ENCODE data around the gene CASP2.

The CASP2 gene

DNA sequence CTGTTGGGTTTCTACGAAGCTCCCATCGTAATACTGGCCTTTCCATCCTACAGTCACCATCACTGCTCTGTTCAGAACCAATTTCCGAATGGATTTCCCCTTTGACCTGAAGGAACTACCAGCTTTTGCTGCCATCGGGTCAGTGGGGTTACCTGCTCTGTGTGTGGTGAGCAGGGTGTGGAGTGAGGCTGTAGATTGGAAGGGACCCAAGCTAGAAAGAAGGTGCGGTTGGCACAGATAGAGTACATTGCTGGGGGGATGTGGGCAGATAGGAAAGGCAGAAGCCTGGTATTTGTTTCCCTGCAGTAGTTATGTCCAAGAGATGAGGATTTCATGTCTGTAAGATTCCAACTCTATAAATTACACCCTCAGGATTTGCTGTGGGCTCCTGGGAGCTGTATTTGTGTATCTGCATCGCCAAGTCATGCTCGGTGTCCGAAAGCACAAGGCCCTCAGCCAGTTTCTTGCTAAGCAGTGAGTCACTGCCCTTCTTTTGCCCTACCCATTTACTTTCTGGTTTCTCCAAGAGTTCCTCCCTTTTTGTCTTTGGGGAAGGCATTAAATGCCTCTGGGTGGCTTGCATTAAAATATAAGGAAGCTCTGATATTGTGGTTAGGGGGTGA, 43.1 kb downstream of the CASP2 start:
- peak; percentile 70 for DNase-seq (ENCODE audit: extremely low read depth, low read depth)
- TF ChIP-seq, protein P1, sequence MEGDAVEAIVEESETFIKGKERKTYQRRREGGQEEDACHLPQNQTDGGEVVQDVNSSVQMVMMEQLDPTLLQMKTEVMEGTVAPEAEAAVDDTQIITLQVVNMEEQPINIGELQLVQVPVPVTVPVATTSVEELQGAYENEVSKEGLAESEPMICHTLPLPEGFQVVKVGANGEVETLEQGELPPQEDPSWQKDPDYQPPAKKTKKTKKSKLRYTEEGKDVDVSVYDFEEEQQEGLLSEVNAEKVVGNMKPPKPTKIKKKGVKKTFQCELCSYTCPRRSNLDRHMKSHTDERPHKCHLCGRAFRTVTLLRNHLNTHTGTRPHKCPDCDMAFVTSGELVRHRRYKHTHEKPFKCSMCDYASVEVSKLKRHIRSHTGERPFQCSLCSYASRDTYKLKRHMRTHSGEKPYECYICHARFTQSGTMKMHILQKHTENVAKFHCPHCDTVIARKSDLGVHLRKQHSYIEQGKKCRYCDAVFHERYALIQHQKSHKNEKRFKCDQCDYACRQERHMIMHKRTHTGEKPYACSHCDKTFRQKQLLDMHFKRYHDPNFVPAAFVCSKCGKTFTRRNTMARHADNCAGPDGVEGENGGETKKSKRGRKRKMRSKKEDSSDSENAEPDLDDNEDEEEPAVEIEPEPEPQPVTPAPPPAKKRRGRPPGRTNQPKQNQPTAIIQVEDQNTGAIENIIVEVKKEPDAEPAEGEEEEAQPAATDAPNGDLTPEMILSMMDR (IDR thresholded peaks at IDR 0.05; ENCODE audit: low read depth, low read length): no peak

DNA sequence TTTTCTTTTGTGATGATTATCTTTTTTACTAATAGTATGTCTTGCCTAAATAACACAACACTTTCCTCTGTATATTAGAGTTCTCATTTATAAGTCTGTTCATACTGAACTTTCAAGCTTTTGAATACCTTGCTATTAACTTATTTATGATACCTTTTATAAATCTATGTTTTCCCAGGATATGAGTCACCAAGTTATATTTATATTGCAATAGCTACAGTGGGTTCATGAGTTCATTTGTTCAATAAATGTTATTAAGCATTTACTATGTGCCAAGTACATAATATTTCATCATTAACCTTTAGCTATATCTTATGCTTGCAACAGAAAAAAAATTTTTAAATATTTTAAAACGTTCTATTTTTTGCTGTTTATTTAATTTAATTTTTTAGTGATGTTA, 46.1 kb downstream of the CASP2 start:
- no peak for DNase-seq (ENCODE audit: extremely low read depth, low read depth)
- TF ChIP-seq, protein P1 (IDR thresholded peaks at IDR 0.05; ENCODE audit: low read depth, low read length): no peak

DNA sequence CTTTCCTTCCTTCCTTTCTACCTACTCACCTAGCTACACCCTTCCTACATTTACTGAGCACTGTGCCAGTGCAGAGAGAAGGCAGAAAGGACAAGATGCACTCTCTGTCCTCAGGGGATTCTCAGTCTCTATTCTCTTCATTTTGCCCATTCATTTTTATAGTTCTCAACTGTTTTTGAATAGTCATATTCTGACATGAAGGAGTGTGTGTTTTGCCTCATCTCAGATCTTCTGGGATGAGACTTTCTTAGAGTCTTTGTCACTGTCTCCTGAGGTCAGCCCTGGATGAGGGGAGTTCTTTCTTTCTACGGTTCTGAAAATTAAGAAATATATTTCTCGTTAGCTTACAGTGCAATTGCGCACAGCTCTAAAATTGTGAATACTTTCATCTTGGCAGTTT, 49.1 kb downstream of the CASP2 start:
- no peak for DNase-seq (ENCODE audit: extremely low read depth, low read depth)
- TF ChIP-seq, protein P1 (IDR thresholded peaks at IDR 0.05; ENCODE audit: low read depth, low read length): no peak

DNA sequence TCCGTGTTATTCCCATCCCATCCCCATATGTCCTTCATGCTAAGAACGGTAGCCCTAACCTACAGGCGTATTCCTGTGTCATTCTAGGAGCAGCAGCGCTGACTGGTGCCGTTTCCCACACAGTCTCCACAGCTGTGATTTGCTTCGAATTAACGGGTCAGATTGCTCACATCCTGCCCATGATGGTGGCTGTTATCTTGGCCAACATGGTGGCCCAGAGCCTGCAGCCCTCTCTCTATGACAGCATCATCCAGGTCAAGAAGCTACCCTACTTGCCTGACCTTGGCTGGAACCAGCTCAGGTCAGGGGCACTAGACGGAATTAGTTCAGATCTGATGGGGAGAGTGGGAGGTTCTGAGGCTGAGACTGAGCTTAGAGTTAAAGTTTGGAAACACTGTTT, 53.7 kb downstream of the CASP2 start:
- DNase-seq (ENCODE audit: extremely low read depth, low read depth): no peak
- TF ChIP-seq, protein P1 (IDR thresholded peaks at IDR 0.05; ENCODE audit: low read depth, low read length): no peak

DNA sequence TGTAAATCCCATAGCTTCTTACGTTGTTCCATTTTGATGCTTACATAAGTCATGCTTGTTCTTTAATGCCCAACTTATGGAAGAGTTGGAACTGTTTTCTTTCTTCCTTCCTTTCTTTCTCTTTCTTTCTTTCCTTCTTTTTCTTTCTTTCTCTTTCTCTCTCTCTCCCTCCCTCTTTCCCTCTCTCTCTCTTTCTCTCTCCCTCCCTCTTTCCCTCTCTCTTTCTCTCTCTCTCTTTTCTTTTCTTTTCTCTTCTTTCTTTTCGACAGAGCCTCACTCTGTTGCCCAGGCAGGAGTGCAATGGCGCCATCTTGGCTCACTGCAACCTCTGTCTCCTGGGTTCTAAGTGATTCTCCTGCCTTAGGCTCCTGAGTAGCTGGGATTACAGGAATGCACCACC, 55.4 kb downstream of the CASP2 start:
- DNase-seq (ENCODE audit: extremely low read depth, low read depth): no peak
- TF ChIP-seq, protein P1 (IDR thresholded peaks at IDR 0.05; ENCODE audit: low read depth, low read length): no peak

DNA sequence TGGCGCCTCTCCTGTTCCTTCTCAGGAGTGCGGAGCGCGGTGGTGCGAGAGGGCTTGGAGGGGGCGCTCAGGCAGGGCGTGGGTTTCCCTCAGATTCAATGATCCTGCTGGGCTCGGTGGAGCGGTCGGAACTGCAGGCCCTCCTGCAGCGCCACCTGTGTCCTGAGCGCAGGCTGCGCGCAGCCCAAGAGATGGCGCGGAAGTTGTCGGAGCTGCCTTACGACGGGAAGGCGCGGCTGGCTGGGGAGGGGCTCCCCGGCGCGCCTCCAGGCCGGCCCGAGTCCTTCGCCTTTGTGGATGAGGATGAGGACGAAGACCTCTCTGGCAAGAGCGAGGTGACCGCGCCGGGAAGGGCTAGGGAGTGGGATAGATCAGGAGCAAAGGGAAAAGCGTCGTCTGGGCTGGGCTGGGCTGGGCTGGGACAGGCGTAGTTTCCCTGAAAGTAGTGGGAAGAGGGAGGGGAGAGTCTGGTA, 57.3 kb downstream of the CASP2 start:
- no peak for DNase-seq (ENCODE audit: extremely low read depth, low read depth)
- TF ChIP-seq, protein P1 (IDR thresholded peaks at IDR 0.05; ENCODE audit: low read depth, low read length): peak; percentile 47

DNA sequence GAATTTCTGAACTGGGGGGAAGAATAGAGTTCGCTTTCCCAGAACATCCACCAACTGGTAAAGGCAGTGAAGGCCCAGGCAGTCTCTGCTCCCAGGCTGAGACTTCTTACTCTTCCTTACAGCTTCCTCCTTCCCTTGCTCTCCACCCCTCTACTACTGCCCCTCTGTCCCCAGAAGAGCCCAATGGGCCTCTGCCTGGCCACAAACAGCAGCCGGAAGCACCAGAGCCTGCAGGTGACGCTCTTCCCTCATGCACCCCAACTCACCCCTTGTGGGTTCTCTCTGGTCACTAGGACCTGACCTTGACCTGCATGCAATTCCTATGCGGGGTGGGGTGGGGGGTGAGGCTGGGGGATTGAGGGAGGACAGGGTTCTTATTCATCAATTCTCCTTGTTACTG, 57.9 kb downstream of the CASP2 start:
- no peak for DNase-seq (ENCODE audit: extremely low read depth, low read depth)
- TF ChIP-seq, protein P1 (IDR thresholded peaks at IDR 0.05; ENCODE audit: low read depth, low read length): no peak
